ENCODE data around the gene POLR2C. TPM values are rescaled to one million over a fixed set of nuclear protein-coding genes. Genes with fewer than 3 reads are reported as not detected.

The POLR2C gene
- total and polyA plus RNA-seq, 2 experiments from 2014 or later: 37.6 to 123 TPM

DNA sequence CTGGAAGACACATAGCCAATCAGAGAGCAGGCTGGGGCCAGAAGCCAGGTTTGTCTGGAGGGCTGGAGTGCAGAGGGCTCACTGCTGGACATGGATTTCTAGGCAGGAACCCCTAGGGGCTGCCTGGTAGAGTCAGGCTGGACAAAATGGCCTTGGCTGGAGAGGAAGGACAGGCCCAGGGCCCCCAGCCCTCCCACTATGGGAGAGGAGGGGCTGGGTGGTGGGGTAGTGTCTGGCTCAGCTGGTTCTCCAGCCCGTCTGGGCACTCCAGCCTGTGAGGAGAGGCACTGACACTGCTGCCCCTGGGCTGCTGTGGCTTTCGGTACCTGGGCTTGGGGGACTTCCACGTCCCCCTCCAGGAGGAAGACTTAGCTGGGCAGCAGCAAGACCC lies 45.6 kb downstream of the POLR2C start (continued):
- TF ChIP-seq, protein P1, sequence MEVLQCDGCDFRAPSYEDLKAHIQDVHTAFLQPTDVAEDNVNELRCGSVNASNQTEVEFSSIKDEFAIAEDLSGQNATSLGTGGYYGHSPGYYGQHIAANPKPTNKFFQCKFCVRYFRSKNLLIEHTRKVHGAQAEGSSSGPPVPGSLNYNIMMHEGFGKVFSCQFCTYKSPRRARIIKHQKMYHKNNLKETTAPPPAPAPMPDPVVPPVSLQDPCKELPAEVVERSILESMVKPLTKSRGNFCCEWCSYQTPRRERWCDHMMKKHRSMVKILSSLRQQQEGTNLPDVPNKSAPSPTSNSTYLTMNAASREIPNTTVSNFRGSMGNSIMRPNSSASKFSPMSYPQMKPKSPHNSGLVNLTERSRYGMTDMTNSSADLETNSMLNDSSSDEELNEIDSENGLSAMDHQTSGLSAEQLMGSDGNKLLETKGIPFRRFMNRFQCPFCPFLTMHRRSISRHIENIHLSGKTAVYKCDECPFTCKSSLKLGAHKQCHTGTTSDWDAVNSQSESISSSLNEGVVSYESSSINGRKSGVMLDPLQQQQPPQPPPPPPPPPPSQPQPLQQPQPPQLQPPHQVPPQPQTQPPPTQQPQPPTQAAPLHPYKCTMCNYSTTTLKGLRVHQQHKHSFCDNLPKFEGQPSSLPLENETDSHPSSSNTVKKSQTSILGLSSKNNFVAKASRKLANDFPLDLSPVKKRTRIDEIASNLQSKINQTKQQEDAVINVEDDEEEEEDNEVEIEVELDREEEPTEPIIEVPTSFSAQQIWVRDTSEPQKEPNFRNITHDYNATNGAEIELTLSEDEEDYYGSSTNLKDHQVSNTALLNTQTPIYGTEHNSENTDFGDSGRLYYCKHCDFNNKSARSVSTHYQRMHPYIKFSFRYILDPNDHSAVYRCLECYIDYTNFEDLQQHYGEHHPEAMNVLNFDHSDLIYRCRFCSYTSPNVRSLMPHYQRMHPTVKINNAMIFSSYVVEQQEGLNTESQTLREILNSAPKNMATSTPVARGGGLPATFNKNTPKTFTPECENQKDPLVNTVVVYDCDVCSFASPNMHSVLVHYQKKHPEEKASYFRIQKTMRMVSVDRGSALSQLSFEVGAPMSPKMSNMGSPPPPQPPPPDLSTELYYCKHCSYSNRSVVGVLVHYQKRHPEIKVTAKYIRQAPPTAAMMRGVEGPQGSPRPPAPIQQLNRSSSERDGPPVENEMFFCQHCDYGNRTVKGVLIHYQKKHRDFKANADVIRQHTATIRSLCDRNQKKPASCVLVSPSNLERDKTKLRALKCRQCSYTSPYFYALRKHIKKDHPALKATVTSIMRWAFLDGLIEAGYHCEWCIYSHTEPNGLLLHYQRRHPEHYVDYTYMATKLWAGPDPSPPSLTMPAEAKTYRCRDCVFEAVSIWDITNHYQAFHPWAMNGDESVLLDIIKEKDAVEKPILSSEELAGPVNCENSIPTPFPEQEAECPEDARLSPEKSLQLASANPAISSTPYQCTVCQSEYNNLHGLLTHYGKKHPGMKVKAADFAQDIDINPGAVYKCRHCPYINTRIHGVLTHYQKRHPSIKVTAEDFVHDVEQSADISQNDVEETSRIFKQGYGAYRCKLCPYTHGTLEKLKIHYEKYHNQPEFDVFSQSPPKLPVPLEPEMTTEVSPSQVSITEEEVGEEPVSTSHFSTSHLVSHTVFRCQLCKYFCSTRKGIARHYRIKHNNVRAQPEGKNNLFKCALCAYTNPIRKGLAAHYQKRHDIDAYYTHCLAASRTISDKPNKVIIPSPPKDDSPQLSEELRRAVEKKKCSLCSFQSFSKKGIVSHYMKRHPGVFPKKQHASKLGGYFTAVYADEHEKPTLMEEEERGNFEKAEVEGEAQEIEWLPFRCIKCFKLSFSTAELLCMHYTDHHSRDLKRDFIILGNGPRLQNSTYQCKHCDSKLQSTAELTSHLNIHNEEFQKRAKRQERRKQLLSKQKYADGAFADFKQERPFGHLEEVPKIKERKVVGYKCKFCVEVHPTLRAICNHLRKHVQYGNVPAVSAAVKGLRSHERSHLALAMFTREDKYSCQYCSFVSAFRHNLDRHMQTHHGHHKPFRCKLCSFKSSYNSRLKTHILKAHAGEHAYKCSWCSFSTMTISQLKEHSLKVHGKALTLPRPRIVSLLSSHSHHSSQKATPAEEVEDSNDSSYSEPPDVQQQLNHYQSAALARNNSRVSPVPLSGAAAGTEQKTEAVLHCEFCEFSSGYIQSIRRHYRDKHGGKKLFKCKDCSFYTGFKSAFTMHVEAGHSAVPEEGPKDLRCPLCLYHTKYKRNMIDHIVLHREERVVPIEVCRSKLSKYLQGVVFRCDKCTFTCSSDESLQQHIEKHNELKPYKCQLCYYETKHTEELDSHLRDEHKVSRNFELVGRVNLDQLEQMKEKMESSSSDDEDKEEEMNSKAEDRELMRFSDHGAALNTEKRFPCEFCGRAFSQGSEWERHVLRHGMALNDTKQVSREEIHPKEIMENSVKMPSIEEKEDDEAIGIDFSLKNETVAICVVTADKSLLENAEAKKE (CRISPR knock-in tag; IDR thresholded peaks at IDR 0.05): no peak
- no peak for TF ChIP-seq CREB1 (CRISPR knock-in tag; IDR thresholded peaks at IDR 0.05; ENCODE audit: low read depth)
- no peak for TF ChIP-seq STAT1 (IDR thresholded peaks at IDR 0.05; ENCODE audit: unreplicated experiment)
- TF ChIP-seq NANOG (IDR thresholded peaks at IDR 0.05; ENCODE audit: borderline replicate concordance): no peak
- no peak for TF ChIP-seq POLR2AphosphoS5 (IDR thresholded peaks at IDR 0.05; ENCODE audit: low read depth)
- TF ChIP-seq ZNF114 (CRISPR knock-in tag; IDR thresholded peaks at IDR 0.05): no peak
- TF ChIP-seq, protein P2, sequence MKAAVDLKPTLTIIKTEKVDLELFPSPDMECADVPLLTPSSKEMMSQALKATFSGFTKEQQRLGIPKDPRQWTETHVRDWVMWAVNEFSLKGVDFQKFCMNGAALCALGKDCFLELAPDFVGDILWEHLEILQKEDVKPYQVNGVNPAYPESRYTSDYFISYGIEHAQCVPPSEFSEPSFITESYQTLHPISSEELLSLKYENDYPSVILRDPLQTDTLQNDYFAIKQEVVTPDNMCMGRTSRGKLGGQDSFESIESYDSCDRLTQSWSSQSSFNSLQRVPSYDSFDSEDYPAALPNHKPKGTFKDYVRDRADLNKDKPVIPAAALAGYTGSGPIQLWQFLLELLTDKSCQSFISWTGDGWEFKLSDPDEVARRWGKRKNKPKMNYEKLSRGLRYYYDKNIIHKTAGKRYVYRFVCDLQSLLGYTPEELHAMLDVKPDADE (IDR thresholded peaks at IDR 0.05): no peak
- TF ChIP-seq, protein P3, sequence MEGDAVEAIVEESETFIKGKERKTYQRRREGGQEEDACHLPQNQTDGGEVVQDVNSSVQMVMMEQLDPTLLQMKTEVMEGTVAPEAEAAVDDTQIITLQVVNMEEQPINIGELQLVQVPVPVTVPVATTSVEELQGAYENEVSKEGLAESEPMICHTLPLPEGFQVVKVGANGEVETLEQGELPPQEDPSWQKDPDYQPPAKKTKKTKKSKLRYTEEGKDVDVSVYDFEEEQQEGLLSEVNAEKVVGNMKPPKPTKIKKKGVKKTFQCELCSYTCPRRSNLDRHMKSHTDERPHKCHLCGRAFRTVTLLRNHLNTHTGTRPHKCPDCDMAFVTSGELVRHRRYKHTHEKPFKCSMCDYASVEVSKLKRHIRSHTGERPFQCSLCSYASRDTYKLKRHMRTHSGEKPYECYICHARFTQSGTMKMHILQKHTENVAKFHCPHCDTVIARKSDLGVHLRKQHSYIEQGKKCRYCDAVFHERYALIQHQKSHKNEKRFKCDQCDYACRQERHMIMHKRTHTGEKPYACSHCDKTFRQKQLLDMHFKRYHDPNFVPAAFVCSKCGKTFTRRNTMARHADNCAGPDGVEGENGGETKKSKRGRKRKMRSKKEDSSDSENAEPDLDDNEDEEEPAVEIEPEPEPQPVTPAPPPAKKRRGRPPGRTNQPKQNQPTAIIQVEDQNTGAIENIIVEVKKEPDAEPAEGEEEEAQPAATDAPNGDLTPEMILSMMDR (conservative IDR thresholded peaks at IDR 0.05; ENCODE audit: low read depth in 2 of 2): no peak

All from GM23338 (cell line).